GM23338 (cell line): ENCODE measurements around the gene CLEC17A. TPM values are rescaled to one million over a fixed set of nuclear protein-coding genes. Genes with fewer than 3 reads are reported as not detected.

Experiments
- ATAC-seq: fragments of 200-7000 bp; cut with Tn5 transposase; 3 replicates; pipeline ENCODE4 v1.9.1; 2020
- DNase-seq: peaks from one replicate; pipeline ENCODE4 v3.0.0-alpha.2; 2015; ENCODE audit warnings: low spot score
- H2AFZ ChIP-seq: fragments of 200-600 bp; sonication (generic); 2 replicates; pipeline ENCODE4 v1.8.0; 2016; ENCODE audit warnings: antibody characterized with exemption, mild to moderate bottlenecking, moderate library complexity
- H3F3A ChIP-seq: fragments of 200-600 bp; sonication (generic); replicated peaks from 2 replicates; pipeline ENCODE4 v1.8.0; 2017; ENCODE audit warnings: antibody characterized with exemption, mixed run types, low read depth
- H3K27ac ChIP-seq: fragments of 200-600 bp; sonication (generic); 2 replicates; pipeline ENCODE4 v1.6.1; 2016; ENCODE audit warnings: low read depth
- H3K27me3 ChIP-seq: fragments of 200-600 bp; sonication (generic); 2 replicates; pipeline ENCODE4 v1.8.0; 2016; ENCODE audit warnings: mild to moderate bottlenecking, mixed run types, moderate library complexity; ENCODE audit not compliant: insufficient read depth
- H3K36me3 ChIP-seq: fragments of 200-600 bp; sonication (generic); 2 replicates; pipeline ENCODE4 v1.8.0; 2016; ENCODE audit warnings: mild to moderate bottlenecking; ENCODE audit not compliant: insufficient read depth
- H3K4me1 ChIP-seq: fragments of 200-600 bp; sonication (generic); 2 replicates; pipeline ENCODE4 v1.8.0; 2016; ENCODE audit warnings: mild to moderate bottlenecking, moderate library complexity; ENCODE audit not compliant: insufficient read depth
- H3K4me2 ChIP-seq: fragments of 200-600 bp; sonication (generic); 2 replicates; pipeline ENCODE4 v1.7.1; 2017; ENCODE audit warnings: mixed run types
- H3K4me3 ChIP-seq: fragments of 200-600 bp; sonication (generic); 2 replicates; pipeline ENCODE4 v1.6.1; 2016; ENCODE audit warnings: mixed run types
- H3K79me2 ChIP-seq: fragments of 200-600 bp; sonication (generic); replicated peaks from 2 replicates; pipeline ENCODE4 v1.8.0; 2017; ENCODE audit warnings: mild to moderate bottlenecking; ENCODE audit not compliant: insufficient read depth
- H3K9me2 ChIP-seq: fragments of 200-600 bp; sonication (generic); 2 replicates; pipeline ENCODE4 v1.8.0; 2017; ENCODE audit not compliant: insufficient read depth
- H4K20me1 ChIP-seq: fragments of 200-600 bp; sonication (generic); replicated peaks from 2 replicates; pipeline ENCODE4 v1.8.0; 2017; ENCODE audit warnings: mild to moderate bottlenecking; ENCODE audit not compliant: insufficient read depth
- H3K27ac Mint-ChIP-seq: 2 replicates; pipeline ENCODE4 v1.8.0; 2020; ENCODE audit warnings: inconsistent platforms, mild to moderate bottlenecking, moderate library complexity, mixed read lengths
- H3K27me3 Mint-ChIP-seq: 3 replicates; pipeline ENCODE4 v1.8.0; 2022; ENCODE audit warnings: low read depth, mild to moderate bottlenecking, moderate library complexity, mixed read lengths, inconsistent platforms; ENCODE audit not compliant: insufficient read depth, poor library complexity
- H3K36me3 Mint-ChIP-seq: 3 replicates; pipeline ENCODE4 v1.8.0; 2021; ENCODE audit warnings: low read depth, mild to moderate bottlenecking, inconsistent platforms, moderate library complexity, mixed read lengths
- H3K4me1 Mint-ChIP-seq: 3 replicates; pipeline ENCODE4 v1.8.0; 2020; ENCODE audit warnings: mild to moderate bottlenecking, inconsistent platforms, mixed read lengths
- H3K4me3 Mint-ChIP-seq: 3 replicates; pipeline ENCODE4 v1.8.0; 2021; ENCODE audit warnings: moderate library complexity, mild to moderate bottlenecking, inconsistent platforms, mixed read lengths
- H3K9me3 Mint-ChIP-seq: 3 replicates; pipeline ENCODE4 v1.8.0; 2020; ENCODE audit warnings: moderate library complexity, mild to moderate bottlenecking, inconsistent platforms, mixed read lengths
- CREB1 ChIP-seq: fragments of 250-450 bp; sonication (Bioruptor Pico); IDR thresholded peaks from 2 replicates; pipeline ENCODE4 v1.5.0; 2020; ENCODE audit warnings: low read depth, mild to moderate bottlenecking, moderate library complexity
- EZH2 ChIP-seq: fragments of 200-600 bp; sonication (generic); IDR thresholded peaks from one replicate; pipeline ENCODE4 v1.8.0; 2017; ENCODE audit warnings: antibody characterized with exemption, mild to moderate bottlenecking, low read depth; ENCODE audit not compliant: unreplicated experiment
- EZH2phosphoT487 ChIP-seq: fragments of 200-600 bp; sonication (generic); IDR thresholded peaks from one replicate; pipeline ENCODE4 v1.8.1; 2018; ENCODE audit warnings: antibody characterized with exemption; ENCODE audit not compliant: unreplicated experiment
- NANOG ChIP-seq: IDR thresholded peaks from 2 replicates; pipeline ENCODE4 v1.6.1; 2016; ENCODE audit warnings: antibody characterized with exemption, borderline replicate concordance
- POLR2AphosphoS5 ChIP-seq: IDR thresholded peaks from 2 replicates; pipeline ENCODE4 v1.6.1; 2016; ENCODE audit warnings: antibody characterized with exemption, low read depth
- STAT1 ChIP-seq: IDR thresholded peaks from one replicate; pipeline ENCODE4 v1.6.1; 2016; ENCODE audit warnings: antibody characterized with exemption; ENCODE audit not compliant: unreplicated experiment
- ZNF114 ChIP-seq: fragments of 250-450 bp; sonication (Bioruptor Pico); IDR thresholded peaks from 2 replicates; pipeline ENCODE4 v1.5.0; 2020; ENCODE audit warnings: mild to moderate bottlenecking, moderate library complexity
- ZNF331 ChIP-seq: fragments of 250-450 bp; sonication (Bioruptor Pico); IDR thresholded peaks from 2 replicates; pipeline ENCODE4 v1.5.0; 2020; ENCODE audit warnings: low read depth, mild to moderate bottlenecking, moderate library complexity
- polyA plus RNA-seq: library from polyadenylated mRNA; unstranded; fragments of >200 nt; fragmentation: Nextera tagmentation; extraction: Ambion mirVana; gene quantifications from 2 replicates; pipeline ENCODE4 v1.2.1, GENCODE V29; 2016
- total RNA-seq: library from RNA; depleted of rRNA; stranded (reverse); fragments of >200 nt; shearing (Covaris generic); gene quantifications from 2 replicates; pipeline ENCODE4 v1.2.3, GENCODE V29; 2014
- TF ChIP-seq, protein P1 (sequence below): IDR thresholded peaks from 2 replicates; pipeline ENCODE4 v1.6.1; 2016; ENCODE audit warnings: antibody characterized with exemption
- TF ChIP-seq, protein P2 (sequence below), 2 experiments: fragments of 200-600 bp in 1 of 2; sonication (generic) in 1 of 2; conservative IDR thresholded peaks; 2 replicates each; pipeline versions ENCODE4 v1.5.1 to v1.6.1; 2016 to 2017; ENCODE audit warnings: antibody characterized with exemption in 2 of 2, low read depth in 2 of 2, mild to moderate bottlenecking in 2 of 2, moderate library complexity in 1 of 2
- TF ChIP-seq, protein P3 (sequence below): IDR thresholded peaks from one replicate; pipeline ENCODE4 v1.6.1; 2018; ENCODE audit warnings: antibody characterized with exemption; ENCODE audit not compliant: unreplicated experiment

Gene CLEC17A
- total and polyA plus RNA-seq, 2 experiments from 2014 or later = 0.17 TPM; not detected in 1

DNA sequence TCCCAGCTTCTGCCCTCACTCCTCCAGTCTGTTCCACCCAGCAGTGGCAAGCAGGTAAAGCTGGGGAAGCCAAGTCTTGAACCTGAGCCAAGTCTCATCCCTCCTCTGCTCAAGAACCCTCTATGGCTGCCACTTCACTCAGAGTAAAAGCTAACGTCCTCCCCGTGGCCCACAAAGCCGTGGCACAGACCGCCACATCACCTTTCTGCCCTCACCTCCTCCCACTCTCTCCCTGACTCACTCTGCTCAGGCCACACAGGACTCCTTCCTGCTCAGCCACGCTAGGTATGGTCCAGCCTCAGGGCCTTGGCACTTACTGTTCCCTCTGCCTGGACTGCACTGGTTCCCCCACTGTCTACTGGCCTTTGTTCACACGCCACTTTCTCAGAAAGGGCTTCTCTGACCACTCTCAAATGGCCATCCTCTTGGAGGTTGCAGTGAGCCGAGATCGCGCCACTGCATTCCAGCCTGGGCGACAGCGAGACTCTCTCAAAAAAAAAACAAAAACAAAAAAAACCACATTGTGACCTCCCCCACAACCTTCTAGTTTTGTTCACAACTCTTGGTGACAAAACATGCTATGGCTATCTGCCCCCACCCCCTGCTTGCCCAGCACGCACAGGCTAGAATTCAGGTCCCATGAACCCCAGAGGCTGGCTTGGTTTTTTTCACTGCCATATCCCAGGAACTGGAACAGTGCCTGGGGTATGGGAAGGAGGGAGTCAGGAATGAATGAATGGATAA lies 26.8 kb upstream of the CLEC17A start (continued):
- TF ChIP-seq ZNF331 = no peak
- no peak for TF ChIP-seq NANOG
- TF ChIP-seq, protein P1, sequence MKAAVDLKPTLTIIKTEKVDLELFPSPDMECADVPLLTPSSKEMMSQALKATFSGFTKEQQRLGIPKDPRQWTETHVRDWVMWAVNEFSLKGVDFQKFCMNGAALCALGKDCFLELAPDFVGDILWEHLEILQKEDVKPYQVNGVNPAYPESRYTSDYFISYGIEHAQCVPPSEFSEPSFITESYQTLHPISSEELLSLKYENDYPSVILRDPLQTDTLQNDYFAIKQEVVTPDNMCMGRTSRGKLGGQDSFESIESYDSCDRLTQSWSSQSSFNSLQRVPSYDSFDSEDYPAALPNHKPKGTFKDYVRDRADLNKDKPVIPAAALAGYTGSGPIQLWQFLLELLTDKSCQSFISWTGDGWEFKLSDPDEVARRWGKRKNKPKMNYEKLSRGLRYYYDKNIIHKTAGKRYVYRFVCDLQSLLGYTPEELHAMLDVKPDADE = no peak
- TF ChIP-seq, protein P2, sequence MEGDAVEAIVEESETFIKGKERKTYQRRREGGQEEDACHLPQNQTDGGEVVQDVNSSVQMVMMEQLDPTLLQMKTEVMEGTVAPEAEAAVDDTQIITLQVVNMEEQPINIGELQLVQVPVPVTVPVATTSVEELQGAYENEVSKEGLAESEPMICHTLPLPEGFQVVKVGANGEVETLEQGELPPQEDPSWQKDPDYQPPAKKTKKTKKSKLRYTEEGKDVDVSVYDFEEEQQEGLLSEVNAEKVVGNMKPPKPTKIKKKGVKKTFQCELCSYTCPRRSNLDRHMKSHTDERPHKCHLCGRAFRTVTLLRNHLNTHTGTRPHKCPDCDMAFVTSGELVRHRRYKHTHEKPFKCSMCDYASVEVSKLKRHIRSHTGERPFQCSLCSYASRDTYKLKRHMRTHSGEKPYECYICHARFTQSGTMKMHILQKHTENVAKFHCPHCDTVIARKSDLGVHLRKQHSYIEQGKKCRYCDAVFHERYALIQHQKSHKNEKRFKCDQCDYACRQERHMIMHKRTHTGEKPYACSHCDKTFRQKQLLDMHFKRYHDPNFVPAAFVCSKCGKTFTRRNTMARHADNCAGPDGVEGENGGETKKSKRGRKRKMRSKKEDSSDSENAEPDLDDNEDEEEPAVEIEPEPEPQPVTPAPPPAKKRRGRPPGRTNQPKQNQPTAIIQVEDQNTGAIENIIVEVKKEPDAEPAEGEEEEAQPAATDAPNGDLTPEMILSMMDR (conservative IDR thresholded peaks at IDR 0.05; ENCODE audit: low read depth in 2 of 2) = no peak
- TF ChIP-seq CREB1 (CRISPR knock-in tag) = no peak
- TF ChIP-seq EZH2 = no peak
- no peak for TF ChIP-seq ZNF114
- TF ChIP-seq, protein P3, sequence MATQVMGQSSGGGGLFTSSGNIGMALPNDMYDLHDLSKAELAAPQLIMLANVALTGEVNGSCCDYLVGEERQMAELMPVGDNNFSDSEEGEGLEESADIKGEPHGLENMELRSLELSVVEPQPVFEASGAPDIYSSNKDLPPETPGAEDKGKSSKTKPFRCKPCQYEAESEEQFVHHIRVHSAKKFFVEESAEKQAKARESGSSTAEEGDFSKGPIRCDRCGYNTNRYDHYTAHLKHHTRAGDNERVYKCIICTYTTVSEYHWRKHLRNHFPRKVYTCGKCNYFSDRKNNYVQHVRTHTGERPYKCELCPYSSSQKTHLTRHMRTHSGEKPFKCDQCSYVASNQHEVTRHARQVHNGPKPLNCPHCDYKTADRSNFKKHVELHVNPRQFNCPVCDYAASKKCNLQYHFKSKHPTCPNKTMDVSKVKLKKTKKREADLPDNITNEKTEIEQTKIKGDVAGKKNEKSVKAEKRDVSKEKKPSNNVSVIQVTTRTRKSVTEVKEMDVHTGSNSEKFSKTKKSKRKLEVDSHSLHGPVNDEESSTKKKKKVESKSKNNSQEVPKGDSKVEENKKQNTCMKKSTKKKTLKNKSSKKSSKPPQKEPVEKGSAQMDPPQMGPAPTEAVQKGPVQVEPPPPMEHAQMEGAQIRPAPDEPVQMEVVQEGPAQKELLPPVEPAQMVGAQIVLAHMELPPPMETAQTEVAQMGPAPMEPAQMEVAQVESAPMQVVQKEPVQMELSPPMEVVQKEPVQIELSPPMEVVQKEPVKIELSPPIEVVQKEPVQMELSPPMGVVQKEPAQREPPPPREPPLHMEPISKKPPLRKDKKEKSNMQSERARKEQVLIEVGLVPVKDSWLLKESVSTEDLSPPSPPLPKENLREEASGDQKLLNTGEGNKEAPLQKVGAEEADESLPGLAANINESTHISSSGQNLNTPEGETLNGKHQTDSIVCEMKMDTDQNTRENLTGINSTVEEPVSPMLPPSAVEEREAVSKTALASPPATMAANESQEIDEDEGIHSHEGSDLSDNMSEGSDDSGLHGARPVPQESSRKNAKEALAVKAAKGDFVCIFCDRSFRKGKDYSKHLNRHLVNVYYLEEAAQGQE = no peak
- TF ChIP-seq POLR2AphosphoS5 = no peak
- no peak for TF ChIP-seq STAT1

DNA sequence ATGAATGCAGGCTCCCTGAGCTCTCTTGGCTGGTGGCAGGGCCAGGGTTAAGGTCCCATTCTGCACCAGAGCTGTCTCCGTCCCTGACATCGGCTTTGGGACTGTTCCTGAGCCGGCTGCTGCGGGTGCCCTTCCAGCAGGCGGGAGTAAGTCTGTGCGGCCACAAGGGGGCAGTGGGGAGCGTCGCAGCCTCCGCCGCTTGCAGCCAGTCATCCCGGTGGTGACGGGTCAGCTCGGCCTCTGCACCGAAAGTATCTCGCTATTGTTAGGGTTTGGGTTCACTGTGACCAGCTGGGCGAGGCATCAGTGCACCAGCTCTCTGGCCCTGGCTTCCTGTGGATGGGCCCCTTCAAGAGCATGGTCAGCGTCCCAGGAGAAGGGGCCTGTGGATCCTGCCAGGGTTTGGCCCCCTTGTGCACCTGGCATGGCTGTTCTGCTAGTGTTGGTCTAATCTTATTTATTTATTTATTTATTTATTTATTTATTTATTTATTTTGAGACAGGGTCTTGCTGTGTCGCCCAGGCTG lies 26.2 kb upstream of the CLEC17A start:
- 0 out of 2 replicates have a peak overlapping the region, but pooled peaks have one; percentile 72 for H3K27ac ChIP-seq
- Mint-ChIP-seq H3K36me3 (no peaks in the 10 kb centered on the region), H3K27me3 (peaks cover 22% of the 10 kb centered on the region), H3K9me3 (no peaks in the 10 kb centered on the region), H3K4me3 (no peak overlapping the region), H3K4me1 (peaks cover 32% of the 10 kb centered on the region), H3K27ac (peak overlapping the region; percentile 19; the same call in 1 of the 2 replicates)
- H3K4me1 ChIP-seq = peaks cover 20% of the 10 kb centered on the region; the same call in 1 of the 2 replicates
- DNase-seq = peak; percentile 93
- H3K36me3 ChIP-seq = no peaks in the 10 kb centered on the region
- peaks cover 10% of the 10 kb centered on the region; the same call in 1 of the 2 replicates for H4K20me1 ChIP-seq
- H3K9me2 ChIP-seq = no peaks in the 10 kb centered on the region
- peaks cover 3% of the 10 kb centered on the region; the same call in 1 of the 2 replicates for H3F3A ChIP-seq
- no peaks in the 10 kb centered on the region for H3K27me3 ChIP-seq
- TF ChIP-seq CREB1 (CRISPR knock-in tag) (peak; percentile 54), EZH2phosphoT487 (no peak), ZNF114 (no peak), EZH2 (no peak)
- TF ChIP-seq, protein P2 (conservative IDR thresholded peaks at IDR 0.05; ENCODE audit: low read depth in 2 of 2) = peak; percentile 89 to 96
- H2AFZ ChIP-seq = no peak overlapping the region
- peak; percentile 75 for ATAC-seq
- H3K4me2 ChIP-seq = no peak overlapping the region
- peaks cover 62% of the 10 kb centered on the region for H3K79me2 ChIP-seq
- H3K4me3 ChIP-seq = no peak overlapping the region
